K562 (cell line): ENCODE data around the gene SMS. TPM values are rescaled to one million over a fixed set of nuclear protein-coding genes. Genes with fewer than 3 reads are reported as not detected.

Source experiments
- ARID1B ChIP-seq: fragments of 450-650 bp; IDR thresholded peaks from 2 replicates; pipeline ENCODE4 v1.6.1; 2016; ENCODE audit warnings: antibody characterized with exemption, mild to moderate bottlenecking, inconsistent platforms
- CAMTA2 ChIP-seq: fragments of 250-450 bp; sonication (Bioruptor Pico); conservative IDR thresholded peaks from 2 replicates; pipeline ENCODE4 v1.5.1; 2022
- CCAR2 ChIP-seq: fragments of 200-400 bp; formaldehyde crosslinking; IDR thresholded peaks from 2 replicates; pipeline ENCODE4 v1.6.1; 2017; ENCODE audit warnings: mild to moderate bottlenecking, low read depth, low read length
- CHD4 ChIP-seq: fragments of 200-600 bp; sonication (generic); IDR thresholded peaks from 3 replicates; pipeline ENCODE4 v1.6.1; 2012; ENCODE audit warnings: low read depth, mild to moderate bottlenecking, mixed read lengths, low read length, inconsistent platforms; ENCODE audit not compliant: insufficient read depth, insufficient replicate concordance, poor library complexity, severe bottlenecking
- HEY1 ChIP-seq: fragments of 250-450 bp; sonication (Bioruptor Pico); IDR thresholded peaks from 2 replicates; pipeline ENCODE4 v1.5.0; 2020; ENCODE audit warnings: mild to moderate bottlenecking, moderate library complexity, borderline replicate concordance
- MEIS2 ChIP-seq: fragments of 450-650 bp; IDR thresholded peaks from 2 replicates; pipeline ENCODE4 v1.6.1; 2014; ENCODE audit warnings: mild to moderate bottlenecking; ENCODE audit not compliant: partially characterized antibody
- NONO ChIP-seq, 2 experiments: fragments of 200-400 bp in 1 of 2; fragments of 450-650 bp in 1 of 2; formaldehyde crosslinking in 1 of 2; IDR thresholded peaks; 2 replicates each; pipeline ENCODE4 v1.6.1; 2017; ENCODE audit warnings: low read depth in 2 of 2, mild to moderate bottlenecking in 2 of 2, moderate library complexity in 2 of 2, low read length in 1 of 2
- PCBP1 ChIP-seq: fragments of 200-400 bp; formaldehyde crosslinking; IDR thresholded peaks from 2 replicates; pipeline ENCODE4 v1.6.1; 2018; ENCODE audit warnings: mild to moderate bottlenecking, low read depth, low read length; ENCODE audit not compliant: poor library complexity, severe bottlenecking
- POLR2AphosphoS5 ChIP-seq: IDR thresholded peaks from 2 replicates; pipeline ENCODE4 v1.6.1; 2011; ENCODE audit warnings: mild to moderate bottlenecking, low read depth, low read length, moderate library complexity; ENCODE audit not compliant: control insufficient read depth, insufficient read depth
- SMARCC2 ChIP-seq: fragments of 450-650 bp; IDR thresholded peaks from 2 replicates; pipeline ENCODE4 v1.6.1; 2017; ENCODE audit warnings: antibody characterized with exemption, moderate library complexity, mild to moderate bottlenecking, low read depth
- TCF3 ChIP-seq: sonication (generic); formaldehyde crosslinking; IDR thresholded peaks from 2 replicates; pipeline ENCODE4 v1.4.0; 2020; ENCODE audit warnings: mild to moderate bottlenecking, missing genetic modification reagents
- ZBTB33 ChIP-seq: sonication (generic); formaldehyde crosslinking; IDR thresholded peaks from 2 replicates; pipeline ENCODE4 v1.8.1; 2023; ENCODE audit warnings: mild to moderate bottlenecking, missing genetic modification reagents
- ZNF384 ChIP-seq: IDR thresholded peaks from 2 replicates; pipeline ENCODE4 v1.6.1; 2012; ENCODE audit warnings: low read depth, low read length, improper control_type of control experiment
- ZNF407 ChIP-seq: fragments of 450-650 bp; IDR thresholded peaks from 2 replicates; pipeline ENCODE4 v1.6.1; 2016; ENCODE audit warnings: low read depth
- ZSCAN29 ChIP-seq: fragments of 450-650 bp; IDR thresholded peaks from 2 replicates; pipeline ENCODE4 v1.6.1; 2017
- polyA plus RNA-seq, 8 experiments: library from polyadenylated mRNA; depleted of rRNA in 4 of 8; stranded (reverse) in 5 of 8; unstranded in 3 of 8; fragments of >200 nt; fragmentation: Nextera tagmentation in 2 of 8; fragmentation: Illumina TruSeq in 1 of 8; extraction: Ambion mirVana in 2 of 8; extraction: Trizol in 1 of 8; gene quantifications; 2 replicates each; pipeline versions ENCODE4 v1.2.1 to v1.2.3, GENCODE V29; 2011 to 2014; ENCODE audit warnings: inconsistent platforms in 1 of 8, missing spikeins in 1 of 8
- total RNA-seq, 7 experiments: library from RNA; depleted of rRNA in 6 of 7; stranded (reverse); fragments of >200 nt in 6 of 7; fragmentation: Illumina TruSeq in 2 of 7; extraction: Trizol in 2 of 7; gene quantifications; 2 replicates each; pipeline versions ENCODE4 v1.2.1 to v1.2.3, GENCODE V29; 2011 to 2021; ENCODE audit warnings: low replicate concordance in 1 of 7
- TF ChIP-seq, protein P1 (sequence below), 2 experiments: fragments of 450-650 bp in 1 of 2; sonication (generic) in 1 of 2; formaldehyde crosslinking in 1 of 2; IDR thresholded peaks in 1 of 2; conservative IDR thresholded peaks in 1 of 2; 2 replicates each; pipeline versions ENCODE4 v1.6.1 to v1.8.1; 2016 to 2023; ENCODE audit warnings: mild to moderate bottlenecking in 2 of 2, moderate library complexity in 2 of 2, inconsistent platforms in 1 of 2, missing genetic modification reagents in 1 of 2

The SMS gene
- total and polyA plus RNA-seq, 9 of the 15 experiments (the other 6 are each of a cell fraction or from before 2014, with no cell fraction given) = 71.1 to 193 (median 152) TPM

DNA sequence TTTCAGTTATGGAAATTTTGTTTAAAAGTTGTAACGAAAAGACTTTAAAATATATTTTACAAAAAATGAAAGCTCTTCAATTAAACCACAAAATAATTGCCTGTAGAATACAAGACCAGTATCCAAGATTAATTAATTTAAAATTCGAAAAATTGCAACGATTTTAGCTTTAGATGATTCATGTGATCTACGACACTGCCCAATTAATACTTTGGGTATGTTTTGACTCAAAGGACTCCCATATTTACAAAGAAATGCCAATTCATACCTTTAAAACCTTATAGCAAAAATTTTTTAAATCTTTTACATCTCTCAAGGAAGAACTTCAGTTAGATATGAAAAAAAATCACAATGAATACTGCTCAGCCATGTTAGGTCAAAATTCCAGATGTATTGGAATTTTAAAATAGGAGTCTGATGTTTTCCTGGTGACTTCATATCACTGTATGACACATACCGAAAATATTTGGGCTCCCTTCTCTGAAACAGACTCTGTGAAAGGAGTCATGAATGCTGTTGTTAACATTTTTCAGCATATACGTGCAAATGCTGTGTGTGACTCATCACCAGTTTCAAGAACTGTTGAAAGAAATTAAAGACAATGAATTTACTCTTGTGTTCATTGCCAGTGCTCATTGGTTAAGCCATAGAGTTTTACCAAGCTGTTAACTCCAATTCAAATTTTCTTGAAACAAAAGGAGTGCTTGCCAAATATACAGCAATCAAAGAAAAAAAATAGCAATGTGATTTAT lies 13.8 kb upstream of the SMS start (continued):
- TF ChIP-seq ZSCAN29 (no peak), CAMTA2 (CRISPR knock-in tag) (no peak), MEIS2 (peak; percentile 67), CCAR2 (no peak), POLR2AphosphoS5 (no peak), HEY1 (no peak), ZNF407 (no peak), NONO (IDR thresholded peaks at IDR 0.05; ENCODE audit: low read depth in 2 of 2, low read length in 1 of 2) (no peak), ZBTB33 (CRISPR knock-in tag) (no peak), SMARCC2 (peak; percentile 63; the same call in 1 of the 2 replicates), PCBP1 (no peak), ARID1B (peak; percentile 66), CHD4 (no peak), ZNF384 (no peak), TCF3 (CRISPR knock-in tag) (no peak)
- TF ChIP-seq, protein P1, sequence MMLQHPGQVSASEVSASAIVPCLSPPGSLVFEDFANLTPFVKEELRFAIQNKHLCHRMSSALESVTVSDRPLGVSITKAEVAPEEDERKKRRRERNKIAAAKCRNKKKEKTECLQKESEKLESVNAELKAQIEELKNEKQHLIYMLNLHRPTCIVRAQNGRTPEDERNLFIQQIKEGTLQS (IDR thresholded peaks at IDR 0.05) = peak; percentile 95
- TF ChIP-seq, protein P1 (CRISPR knock-in tag; conservative IDR thresholded peaks at IDR 0.05) = peak; percentile 30; the same call in 1 of the 2 replicates
